Esophagus squamous epithelium (tissue), 4 donors: ENCODE data around the gene AKAP12.

ENCODE experiments used
- CTCF ChIP-seq, 6 experiments: fragments of 450-650 bp in 4 of 6; fragments of 200-600 bp in 2 of 6; sonication (generic) in 2 of 6; IDR thresholded peaks; one replicate each; pipeline ENCODE4 v1.5.1; 2016 to 2019; ENCODE audit warnings: antibody characterized with exemption in 6 of 6, mild to moderate bottlenecking in 4 of 6, moderate library complexity in 4 of 6
- POLR2A ChIP-seq, 4 donors: fragments of 450-650 bp; IDR thresholded peaks; one replicate each; pipeline ENCODE4 v1.6.1; 2017; ENCODE audit warnings: antibody characterized with exemption in 4 of 4, mild to moderate bottlenecking in 4 of 4, moderate library complexity in 3 of 4

GRCh38 chr6:151307501-151307900, 67.7 kb downstream of the AKAP12 start:
- TF ChIP-seq CTCF (IDR thresholded peaks at IDR 0.05) (no peak), POLR2A (IDR thresholded peaks at IDR 0.05) (no peak)
